IPS-11a (cell line): ENCODE results near the gene TRIO.
"Not testable (repeated sequence)": the region's sequence is repeated elsewhere in the genome, so short reads cannot be mapped to it uniquely, and the experiment has no call there.

ENCODE experiments used
- H3K4me3 ChIP-seq: one replicate; pipeline ENCODE4 v1.5.1; 2013; ENCODE audit warnings: low read depth, low read length, control low read depth

The TRIO gene

GRCh38 chr5:14516901-14517300 is 373.8 kb downstream of the TRIO start:
- H3K4me3 ChIP-seq: no peak overlapping the region

DNA sequence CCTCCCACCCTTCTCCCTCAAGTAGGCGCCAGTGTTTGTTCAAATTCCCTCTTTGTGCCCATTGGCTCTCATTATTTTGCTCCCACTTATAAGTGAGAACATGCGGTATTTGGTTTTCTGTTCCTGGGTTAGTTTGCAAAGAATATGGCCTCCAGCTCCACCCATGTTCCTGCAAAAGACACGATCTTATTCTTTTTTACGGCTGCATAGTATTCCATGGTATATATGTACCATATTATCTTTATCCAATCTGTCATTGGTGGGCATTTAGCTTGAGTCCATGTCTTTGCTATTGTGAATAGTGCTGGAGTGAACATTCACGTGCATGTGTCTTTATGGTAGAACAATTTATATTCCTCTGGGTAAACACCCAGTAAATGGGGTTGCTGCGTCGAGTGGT is 375.5 kb downstream of the TRIO start:
- no peak overlapping the region for H3K4me3 ChIP-seq

GRCh38 chr5:14521748-14522147 is 378.6 kb downstream of the TRIO start:
- H3K4me3 ChIP-seq: no peak overlapping the region

DNA sequence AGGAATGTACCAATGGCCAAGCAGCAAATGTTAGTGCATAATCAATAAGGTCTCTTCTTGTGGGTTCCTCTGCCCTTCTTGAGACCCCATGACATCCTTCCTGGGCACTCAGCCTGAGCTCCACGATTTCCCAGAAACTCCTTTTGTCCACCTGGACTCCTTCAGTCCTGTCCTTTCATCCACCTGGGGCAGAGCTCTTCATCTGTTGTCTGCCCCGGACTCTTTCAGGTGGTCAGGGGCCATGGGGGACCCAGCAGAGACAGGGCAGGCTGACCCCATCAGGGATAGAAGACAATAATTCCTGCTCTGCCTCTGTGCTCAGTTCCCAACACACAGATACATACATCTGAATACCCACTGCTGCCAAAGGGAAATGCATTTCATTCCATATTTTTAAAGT is 379.6 kb downstream of the TRIO start:
- no peak overlapping the region for H3K4me3 ChIP-seq

- H3K4me3 ChIP-seq: no peak overlapping the region
These were observed 380.3 kb downstream of the TRIO start for GRCh38 chr5:14523243-14524034.

- no peak overlapping the region for H3K4me3 ChIP-seq
These were observed 382.3 kb downstream of the TRIO start for GRCh38 chr5:14525397-14525796.

DNA sequence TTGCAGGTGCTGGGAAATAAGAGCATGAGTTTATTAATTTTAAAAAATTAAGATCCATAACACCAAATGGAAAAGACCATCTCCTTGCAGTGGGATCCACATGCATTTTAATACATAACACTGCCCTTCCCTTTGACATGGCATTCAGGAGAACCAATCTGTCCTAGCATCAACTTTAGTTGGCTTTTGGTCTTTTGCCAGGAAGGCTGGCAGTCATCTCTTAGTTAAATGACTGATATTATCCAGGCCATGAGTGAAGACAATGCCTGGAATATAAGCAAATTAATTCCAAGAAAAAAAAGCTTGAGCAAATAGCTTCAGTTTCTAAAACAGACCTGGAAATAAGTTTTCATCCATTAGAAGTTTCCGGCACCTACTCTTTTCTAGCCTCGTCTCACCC is 383.4 kb downstream of the TRIO start:
- H3K4me3 ChIP-seq: no peak overlapping the region

DNA sequence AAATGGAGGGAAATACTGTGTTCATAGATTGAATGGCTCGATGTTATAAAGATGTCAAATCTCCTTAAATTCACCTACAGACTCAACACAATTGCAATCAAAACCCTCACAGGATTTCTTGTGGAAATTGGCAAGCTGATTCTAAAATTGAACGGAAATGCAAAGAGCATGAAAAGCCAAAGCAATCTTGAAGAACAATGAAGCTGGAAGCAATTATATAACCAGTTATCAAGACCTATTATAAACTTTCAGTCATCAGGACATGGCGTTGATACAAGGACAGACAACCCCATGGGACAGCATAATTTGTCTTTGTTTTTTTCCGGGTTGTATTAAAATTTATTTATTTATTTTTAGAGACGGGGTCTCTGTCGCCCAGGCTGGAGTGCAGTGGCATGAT is 385.0 kb downstream of the TRIO start:
- H3K4me3 ChIP-seq: no peak overlapping the region

DNA sequence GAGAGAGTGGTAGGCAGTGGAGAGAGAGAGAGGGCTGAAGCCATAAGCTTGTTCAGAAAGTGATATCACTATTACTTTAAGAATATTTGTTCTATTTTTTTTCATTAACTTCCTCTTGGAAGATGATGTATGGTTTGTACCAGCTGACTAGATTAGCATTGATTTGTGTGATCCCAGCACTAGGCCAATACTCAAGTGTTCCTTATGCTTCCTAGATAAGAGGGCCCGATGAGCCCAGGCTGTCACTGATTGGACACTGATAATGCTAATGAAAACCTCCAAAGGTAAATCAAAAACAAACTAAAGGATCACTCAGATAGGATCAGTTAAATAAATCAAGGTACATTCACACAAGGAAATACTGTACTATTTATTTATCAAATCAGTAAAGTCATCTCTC is 385.8 kb downstream of the TRIO start:
- no peak overlapping the region for H3K4me3 ChIP-seq

DNA sequence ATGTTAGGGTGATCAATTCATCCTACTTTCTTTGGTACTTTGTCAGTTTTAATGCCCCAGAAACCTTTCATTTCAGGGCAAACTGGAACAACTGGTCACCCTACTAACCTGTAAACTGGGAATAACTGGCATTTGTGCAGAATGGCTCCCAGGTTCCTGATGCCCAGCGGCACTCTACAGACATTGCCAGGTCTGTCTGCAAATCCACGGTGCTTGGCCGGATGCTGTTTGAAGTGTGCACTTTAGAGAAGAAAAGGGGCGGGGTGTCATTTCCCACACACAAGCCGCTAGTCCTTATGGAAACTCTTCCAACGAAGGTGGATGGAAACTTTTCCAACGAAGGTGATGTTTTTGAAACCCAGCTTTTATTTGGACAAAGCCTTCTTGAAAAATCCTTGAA is 388.5 kb downstream of the TRIO start:
- H3K4me3 ChIP-seq: no peak overlapping the region

DNA sequence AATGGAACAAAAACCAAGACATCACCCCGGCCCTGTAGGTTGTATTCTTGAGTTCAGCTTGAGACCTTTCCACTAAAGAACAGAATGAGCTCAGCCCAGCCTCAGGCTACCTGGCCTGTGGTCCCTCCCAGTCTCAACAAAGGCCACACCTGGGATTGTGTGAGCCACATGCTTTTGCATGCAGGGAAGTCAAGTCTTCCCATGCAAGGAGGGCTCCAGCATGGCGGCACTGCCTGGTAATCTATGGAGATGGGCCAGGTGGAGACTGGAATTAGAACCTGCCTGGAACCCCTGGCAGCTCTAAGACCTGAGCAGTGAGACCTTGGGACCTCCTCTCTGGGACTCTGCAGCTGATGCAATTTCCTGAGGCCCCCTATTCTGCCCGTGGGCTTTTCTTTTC is 389.0 kb downstream of the TRIO start:
- no peak overlapping the region for H3K4me3 ChIP-seq

GRCh38 chr5:14534773-14535172 is 391.6 kb downstream of the TRIO start:
- H3K4me3 ChIP-seq: no peak overlapping the region

DNA sequence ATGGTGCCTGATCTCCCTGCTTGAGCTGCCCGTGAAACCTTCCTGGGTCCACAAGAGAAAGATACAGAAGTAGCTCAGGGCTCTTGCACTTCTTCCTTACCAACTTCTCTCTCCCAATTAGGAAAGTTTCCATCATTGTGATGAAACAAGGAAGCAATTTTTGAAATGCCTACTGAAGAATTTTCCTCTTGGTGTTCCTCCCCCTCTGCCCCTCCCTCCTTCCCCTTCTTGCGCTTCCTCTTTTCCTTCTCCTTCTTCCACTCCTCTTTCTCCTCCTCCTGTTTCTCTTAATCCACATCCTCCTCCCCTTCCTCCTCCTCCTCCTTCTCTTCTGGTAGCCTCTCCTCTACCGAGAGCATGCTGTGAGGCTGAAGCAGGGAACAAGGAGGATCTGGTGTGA is 402.2 kb downstream of the TRIO start:
- H3K4me3 ChIP-seq: no peak overlapping the region

DNA sequence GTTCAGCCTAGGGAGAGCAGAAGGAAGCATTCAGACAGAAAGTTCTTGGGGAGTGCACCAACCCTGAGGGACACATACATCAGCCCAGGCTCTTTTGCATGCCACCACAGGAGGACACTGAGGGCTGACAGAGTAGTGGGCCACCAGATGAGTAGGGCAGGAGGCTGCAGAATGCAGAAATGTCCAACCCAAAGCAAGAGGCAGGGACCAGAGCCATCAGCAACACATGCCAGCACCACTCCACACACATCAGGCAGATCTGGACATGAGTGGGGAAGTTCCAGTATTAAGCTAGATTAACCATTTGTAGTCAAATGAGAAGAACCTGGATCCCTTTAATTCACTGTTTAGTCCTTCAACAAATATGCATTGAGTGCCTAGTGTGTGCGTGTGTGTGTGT is 402.7 kb downstream of the TRIO start:
- H3K4me3 ChIP-seq: no peak overlapping the region

GRCh38 chr5:14547666-14548065 is 404.5 kb downstream of the TRIO start:
- H3K4me3 ChIP-seq: no peak overlapping the region

- no peak overlapping the region for H3K4me3 ChIP-seq
These were observed 408.1 kb downstream of the TRIO start for GRCh38 chr5:14551211-14551610.

- no peak overlapping the region for H3K4me3 ChIP-seq
These were observed 408.9 kb downstream of the TRIO start for GRCh38 chr5:14552017-14552416.

GRCh38 chr5:14554288-14554687 is 411.1 kb downstream of the TRIO start:
- H3K4me3 ChIP-seq: not testable (repeated sequence)

GRCh38 chr5:14556015-14556414 is 412.9 kb downstream of the TRIO start:
- no peak overlapping the region for H3K4me3 ChIP-seq

- H3K4me3 ChIP-seq: no peak overlapping the region
These were observed 414.1 kb downstream of the TRIO start for GRCh38 chr5:14557203-14557770.

DNA sequence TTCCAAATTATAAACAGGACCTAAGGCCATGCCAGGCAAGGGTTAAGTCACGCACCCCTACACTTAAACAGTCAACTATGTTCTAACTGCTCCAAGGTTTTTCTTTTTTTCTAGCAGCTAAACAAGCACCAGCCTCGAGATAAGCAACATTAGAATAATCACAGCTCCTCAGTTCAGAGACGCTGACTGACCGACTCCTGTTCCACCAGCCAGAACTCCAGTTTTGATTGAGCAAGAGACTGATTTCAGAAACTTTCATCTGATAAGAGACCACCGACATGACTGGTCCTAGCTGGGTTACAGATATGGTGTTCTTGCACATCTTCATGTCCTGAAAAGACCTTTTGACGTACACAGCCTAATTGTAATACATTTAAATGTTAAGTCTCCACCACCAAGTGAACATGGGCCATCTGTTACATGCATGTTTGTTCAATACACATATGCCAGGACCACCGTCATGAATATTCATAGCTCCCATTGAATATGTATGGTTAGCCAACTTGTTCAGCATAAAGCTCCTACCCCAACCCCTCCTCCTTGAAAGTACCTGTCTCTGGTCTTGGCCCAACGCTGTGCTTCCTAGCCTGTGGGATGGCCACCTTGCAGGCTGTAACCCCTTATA is 414.8 kb downstream of the TRIO start:
- H3K4me3 ChIP-seq: no peak overlapping the region
